Medulla oblongata (tissue), 1 donor: ENCODE data around the gene TBC1D16.
"Not testable (repeated sequence)": the region's sequence is repeated elsewhere in the genome, so short reads cannot be mapped to it uniquely, and the experiment has no call there.

Source experiments
- DNase-seq: peaks from one replicate; pipeline ENCODE4 v3.0.0-alpha.2; 2015; ENCODE audit errors: extremely low spot score

The TBC1D16 gene

GRCh38 chr17:80005360-80006338 lies 30.0 kb downstream of the TBC1D16 start:
- DNase-seq, result peak; percentile 41

DNA sequence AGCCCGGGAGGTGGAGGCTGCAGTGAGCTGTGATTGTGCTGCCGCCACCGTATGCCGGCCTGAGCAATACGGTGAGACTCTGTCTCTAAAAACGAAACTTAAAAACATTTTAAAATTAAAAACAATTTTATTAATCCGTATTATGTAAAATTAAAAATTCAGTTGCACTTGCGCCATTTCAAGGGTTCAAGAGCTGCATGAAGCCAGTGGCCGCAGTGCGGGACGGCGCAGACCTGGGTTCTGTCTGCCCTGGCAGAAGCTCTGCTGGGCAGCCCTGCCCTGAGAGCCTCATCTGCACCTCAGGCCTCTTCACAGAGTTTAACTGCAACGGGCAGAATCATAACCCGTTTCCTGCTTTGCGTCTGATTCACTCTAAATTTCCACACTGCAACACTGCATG lies 31.7 kb downstream of the TBC1D16 start:
- DNase-seq, result no peak

DNA sequence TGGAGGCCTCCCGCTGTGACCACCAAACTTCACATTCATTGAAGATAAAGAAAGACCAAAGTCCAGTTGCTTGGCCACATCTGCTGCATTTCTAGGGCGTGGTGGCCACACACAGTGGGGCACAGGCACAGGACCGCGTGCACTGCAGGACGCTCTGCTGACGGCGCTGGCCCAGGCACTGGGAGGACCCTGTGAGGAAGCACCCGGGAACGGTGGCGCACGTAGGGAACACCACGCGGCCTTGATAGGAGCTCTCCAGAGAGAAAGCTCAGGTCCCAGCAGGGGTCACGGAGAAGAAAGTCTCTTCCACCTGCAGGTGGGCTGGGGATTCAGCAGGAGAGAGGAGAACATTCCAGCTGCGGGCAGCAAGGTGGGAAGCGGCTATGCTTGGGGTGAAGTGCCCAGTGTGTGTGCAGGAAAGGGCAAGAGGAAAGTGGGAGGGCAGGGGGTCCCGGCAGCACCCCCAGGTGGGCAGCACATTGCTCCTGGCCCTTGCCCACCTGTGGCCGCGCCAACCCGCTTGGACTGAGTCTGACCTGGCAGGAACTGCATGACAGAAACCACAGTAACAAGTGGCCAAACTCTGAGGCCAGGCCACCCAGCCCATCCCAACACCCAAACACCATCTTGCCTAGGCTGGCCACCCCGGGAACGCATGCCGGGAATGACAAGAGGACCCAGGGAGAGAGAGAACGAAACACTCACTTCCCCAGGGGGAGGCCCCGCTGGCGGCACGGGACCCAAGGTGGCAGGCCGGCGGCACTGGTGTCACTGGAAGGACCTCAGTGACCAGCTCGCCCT lies 32.8 kb downstream of the TBC1D16 start:
- no peak for DNase-seq

DNA sequence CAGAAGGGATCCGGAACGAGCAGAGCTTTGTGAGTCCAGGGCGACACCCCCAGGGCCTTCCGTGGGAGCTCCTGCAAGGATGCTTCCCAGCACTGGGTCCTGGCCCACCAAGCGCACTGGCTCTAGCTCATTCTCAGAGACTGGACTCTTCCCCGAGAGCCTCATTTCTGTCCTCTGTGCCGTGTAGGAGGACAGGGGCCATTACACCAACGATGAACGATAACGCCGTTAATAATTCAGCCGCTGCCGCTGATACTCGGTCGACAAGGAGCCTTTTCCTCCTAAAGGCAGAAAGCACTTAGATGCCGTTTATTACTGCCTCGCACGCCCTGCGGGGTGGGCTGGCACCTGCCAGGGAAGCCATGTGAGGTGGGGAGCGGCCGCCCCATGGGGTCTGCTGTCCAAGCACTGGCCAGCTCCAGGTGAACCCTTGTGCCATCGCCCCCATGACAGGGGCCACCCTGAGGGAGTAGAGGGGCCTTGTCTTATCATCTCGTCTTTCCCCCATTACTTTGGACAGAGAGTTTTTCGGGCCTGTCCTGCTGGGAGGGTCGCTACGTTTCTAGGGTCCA lies 33.5 kb downstream of the TBC1D16 start:
- no peak for DNase-seq

- DNase-seq, result peak; percentile 47
Observed at GRCh38 chr17:80000981-80001775, 34.5 kb downstream of the TBC1D16 start.

DNA sequence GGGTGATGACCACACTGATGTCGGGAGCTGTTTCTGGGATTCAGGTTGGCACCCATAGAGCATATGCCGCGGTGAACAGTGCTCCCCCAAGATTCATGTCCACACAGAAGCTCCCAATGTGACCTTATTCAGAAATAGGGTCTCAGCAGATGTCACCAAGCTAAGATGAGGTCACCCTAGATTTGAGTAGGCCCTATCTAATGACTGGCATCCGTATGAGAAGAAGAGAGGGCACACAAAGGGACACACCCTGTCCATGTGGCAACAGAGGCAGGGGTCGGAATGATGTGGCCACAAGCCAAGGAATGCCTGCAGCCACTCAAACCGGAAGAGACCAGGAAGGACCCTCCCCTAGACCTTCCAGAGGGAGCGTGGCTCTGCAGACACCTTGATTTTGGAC lies 35.5 kb downstream of the TBC1D16 start:
- DNase-seq, result no peak

- no peak for DNase-seq
Observed at GRCh38 chr17:79997011-79997660, 38.5 kb downstream of the TBC1D16 start.

DNA sequence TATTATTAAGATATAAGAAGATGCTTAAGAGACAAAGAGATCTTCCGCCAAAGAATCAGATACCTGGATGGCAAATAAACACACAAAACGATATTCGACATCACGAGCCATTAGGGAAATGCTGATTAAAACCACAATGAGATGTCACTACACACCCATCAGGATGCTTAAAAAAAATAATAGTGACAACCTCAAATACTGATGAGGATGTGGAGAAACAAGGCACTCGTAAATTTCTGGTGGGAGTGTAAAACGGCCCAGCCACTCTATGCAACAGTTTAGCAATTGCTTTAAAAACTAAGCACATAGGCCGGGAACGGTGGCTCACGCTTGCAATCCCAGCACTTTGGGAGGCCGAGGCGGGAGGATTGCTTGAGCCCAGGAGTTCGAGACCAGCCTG lies 39.4 kb downstream of the TBC1D16 start:
- DNase-seq, result no peak

GRCh38 chr17:79995696-79996095 lies 40.0 kb downstream of the TBC1D16 start:
- DNase-seq, result no peak

GRCh38 chr17:79994602-79995001 lies 41.1 kb downstream of the TBC1D16 start:
- no peak for DNase-seq

- DNase-seq, result not testable (repeated sequence)
Observed at GRCh38 chr17:79994228-79994569, 41.5 kb downstream of the TBC1D16 start.

- DNase-seq, result no peak
Observed at GRCh38 chr17:79993390-79994227, 42.1 kb downstream of the TBC1D16 start.

GRCh38 chr17:79992649-79993389 lies 42.9 kb downstream of the TBC1D16 start:
- DNase-seq, result no peak

DNA sequence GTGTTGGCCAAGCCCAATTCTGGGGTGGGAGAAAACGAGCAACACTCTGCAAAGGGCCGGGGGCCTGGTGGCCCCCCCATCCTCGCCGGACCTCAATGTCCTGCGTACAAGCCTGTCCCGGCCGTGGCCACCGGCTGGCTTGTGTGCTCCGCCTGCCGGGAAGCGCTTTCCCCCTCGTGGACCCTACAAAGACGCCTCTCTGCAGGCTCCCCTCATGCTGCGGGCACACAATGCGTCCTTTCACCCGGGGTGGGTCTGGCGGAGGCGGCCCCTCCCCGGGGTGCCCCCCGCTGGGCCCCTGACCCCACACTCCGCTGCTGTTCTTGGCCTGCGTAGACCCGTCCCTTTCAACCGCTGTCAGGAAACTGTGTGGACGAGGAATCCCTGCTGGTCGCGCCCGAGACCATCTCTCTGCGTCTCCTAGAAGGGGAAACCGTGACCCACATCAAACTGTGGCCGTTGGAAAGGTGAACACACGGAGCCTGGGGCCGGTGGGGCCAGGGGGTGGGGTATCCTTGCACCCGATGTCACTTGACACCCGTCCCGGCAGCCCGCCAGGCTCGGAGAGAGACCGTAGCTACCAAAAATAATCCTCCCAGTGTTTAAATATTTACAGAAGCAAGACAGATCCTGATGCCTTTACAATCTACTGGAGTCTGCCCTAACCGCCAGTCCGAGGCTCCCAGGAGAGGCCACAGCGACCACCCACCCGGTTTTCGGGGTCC lies 43.6 kb downstream of the TBC1D16 start:
- no peak for DNase-seq

GRCh38 chr17:79991140-79991923 lies 44.3 kb downstream of the TBC1D16 start:
- DNase-seq, result peak; percentile 81

DNA sequence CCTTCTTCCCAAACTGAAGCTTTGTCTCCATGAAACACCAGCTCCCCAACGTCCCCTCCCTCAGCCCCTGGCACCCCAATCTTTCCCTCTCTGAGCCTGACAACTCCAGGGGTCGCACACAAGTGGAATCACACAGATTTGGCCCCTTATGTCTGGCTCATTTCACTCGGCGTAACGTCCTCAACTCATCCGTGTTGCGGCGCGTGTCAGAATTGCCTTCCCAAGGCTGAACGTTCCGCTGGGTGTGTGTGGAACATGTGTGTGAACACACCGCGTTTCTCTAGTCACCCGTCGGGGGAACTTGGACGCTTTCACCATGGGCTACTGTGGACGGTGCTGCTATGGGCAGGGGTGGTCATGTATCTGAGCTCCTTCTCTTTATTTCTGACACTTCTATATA lies 45.0 kb downstream of the TBC1D16 start:
- DNase-seq, result no peak

DNA sequence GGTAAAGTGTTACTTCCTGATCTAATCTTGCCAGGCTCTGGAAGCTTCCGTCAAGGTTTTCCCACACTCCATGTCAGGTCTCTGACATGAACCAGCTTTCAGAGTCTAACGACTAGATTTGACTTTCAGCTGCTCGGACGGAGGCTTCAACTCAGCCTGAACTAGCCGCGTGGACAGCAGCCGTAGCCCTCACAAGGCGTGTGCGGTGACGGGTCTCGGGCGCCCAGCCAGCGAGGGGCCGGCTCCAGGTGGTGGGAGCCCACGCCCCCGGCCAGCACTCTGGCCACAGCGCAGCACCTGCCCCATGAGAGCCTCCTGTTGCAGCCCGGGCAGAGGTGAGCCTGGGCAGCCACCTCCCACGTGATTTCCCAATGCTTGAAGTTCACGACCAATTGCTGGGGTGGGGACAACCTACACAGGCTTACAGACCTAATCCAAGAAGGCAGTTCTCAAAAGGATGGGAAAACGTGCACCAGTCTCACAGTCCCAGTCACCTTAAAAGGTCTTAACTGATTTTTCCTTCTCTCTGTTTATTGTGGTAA lies 45.5 kb downstream of the TBC1D16 start:
- DNase-seq, result no peak
